Panc1 (cell line): ENCODE data around the gene LRMDA.

Experiments
- CTCF ChIP-seq: fragments of 450-650 bp; IDR thresholded peaks from 2 replicates; pipeline ENCODE4 v1.5.1; 2017; ENCODE audit warnings: mild to moderate bottlenecking
- POLR2AphosphoS5 ChIP-seq: IDR thresholded peaks from 2 replicates; pipeline ENCODE4 v1.6.1; 2012; ENCODE audit warnings: mild to moderate bottlenecking, low read depth, low read length, moderate library complexity
- SIN3A ChIP-seq: IDR thresholded peaks from 2 replicates; pipeline ENCODE4 v1.6.1; 2012; ENCODE audit warnings: low read depth, mild to moderate bottlenecking, low read length, moderate library complexity, borderline replicate concordance; ENCODE audit not compliant: insufficient read depth
- TCF7L2 ChIP-seq: IDR thresholded peaks from 2 replicates; pipeline ENCODE4 v1.6.1; 2011; ENCODE audit warnings: mild to moderate bottlenecking, low read depth, low read length, inconsistent platforms
- TF ChIP-seq, protein P1 (sequence below), 2 experiments: IDR thresholded peaks; 2 replicates each; pipeline ENCODE4 v1.6.1; 2011 to 2012; ENCODE audit warnings: low read depth in 2 of 2, control low read depth in 1 of 2, low read length in 1 of 2, mild to moderate bottlenecking in 1 of 2, moderate library complexity in 1 of 2; ENCODE audit not compliant: insufficient read depth in 1 of 2

GRCh38 chr10:76024460-76025123 is 593.2 kb downstream of the LRMDA start:
- no peak for TF ChIP-seq SIN3A
- no peak for TF ChIP-seq CTCF
- TF ChIP-seq POLR2AphosphoS5: no peak
- TF ChIP-seq, protein P1, sequence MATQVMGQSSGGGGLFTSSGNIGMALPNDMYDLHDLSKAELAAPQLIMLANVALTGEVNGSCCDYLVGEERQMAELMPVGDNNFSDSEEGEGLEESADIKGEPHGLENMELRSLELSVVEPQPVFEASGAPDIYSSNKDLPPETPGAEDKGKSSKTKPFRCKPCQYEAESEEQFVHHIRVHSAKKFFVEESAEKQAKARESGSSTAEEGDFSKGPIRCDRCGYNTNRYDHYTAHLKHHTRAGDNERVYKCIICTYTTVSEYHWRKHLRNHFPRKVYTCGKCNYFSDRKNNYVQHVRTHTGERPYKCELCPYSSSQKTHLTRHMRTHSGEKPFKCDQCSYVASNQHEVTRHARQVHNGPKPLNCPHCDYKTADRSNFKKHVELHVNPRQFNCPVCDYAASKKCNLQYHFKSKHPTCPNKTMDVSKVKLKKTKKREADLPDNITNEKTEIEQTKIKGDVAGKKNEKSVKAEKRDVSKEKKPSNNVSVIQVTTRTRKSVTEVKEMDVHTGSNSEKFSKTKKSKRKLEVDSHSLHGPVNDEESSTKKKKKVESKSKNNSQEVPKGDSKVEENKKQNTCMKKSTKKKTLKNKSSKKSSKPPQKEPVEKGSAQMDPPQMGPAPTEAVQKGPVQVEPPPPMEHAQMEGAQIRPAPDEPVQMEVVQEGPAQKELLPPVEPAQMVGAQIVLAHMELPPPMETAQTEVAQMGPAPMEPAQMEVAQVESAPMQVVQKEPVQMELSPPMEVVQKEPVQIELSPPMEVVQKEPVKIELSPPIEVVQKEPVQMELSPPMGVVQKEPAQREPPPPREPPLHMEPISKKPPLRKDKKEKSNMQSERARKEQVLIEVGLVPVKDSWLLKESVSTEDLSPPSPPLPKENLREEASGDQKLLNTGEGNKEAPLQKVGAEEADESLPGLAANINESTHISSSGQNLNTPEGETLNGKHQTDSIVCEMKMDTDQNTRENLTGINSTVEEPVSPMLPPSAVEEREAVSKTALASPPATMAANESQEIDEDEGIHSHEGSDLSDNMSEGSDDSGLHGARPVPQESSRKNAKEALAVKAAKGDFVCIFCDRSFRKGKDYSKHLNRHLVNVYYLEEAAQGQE (IDR thresholded peaks at IDR 0.05; ENCODE audit: insufficient read depth in 1 of 2, low read depth in 2 of 2, low read length in 1 of 2): no peak
- TF ChIP-seq TCF7L2: no peak
